ENCODE results near the gene ITPR1.

The ITPR1 gene

GRCh38 chr3:4782095-4782494, 288.9 kb downstream of the ITPR1 start:
- DNase-seq (ENCODE audit: low read depth) = no peak

GRCh38 chr3:4785551-4785950, 292.4 kb downstream of the ITPR1 start:
- DNase-seq (ENCODE audit: low read depth) = no peak

GRCh38 chr3:4786431-4786830, 293.3 kb downstream of the ITPR1 start:
- DNase-seq (ENCODE audit: low read depth) = no peak

- no peak for DNase-seq (ENCODE audit: low read depth)
Observed at GRCh38 chr3:4791358-4791757, 298.2 kb downstream of the ITPR1 start.

GRCh38 chr3:4793311-4793710, 300.2 kb downstream of the ITPR1 start:
- DNase-seq (ENCODE audit: low read depth) = no peak

- DNase-seq (ENCODE audit: low read depth) = no peak
Observed at GRCh38 chr3:4794331-4794730, 301.2 kb downstream of the ITPR1 start.

- no peak for DNase-seq (ENCODE audit: low read depth)
Observed at GRCh38 chr3:4794798-4795197, 301.6 kb downstream of the ITPR1 start.

GRCh38 chr3:4795905-4796304, 302.8 kb downstream of the ITPR1 start:
- DNase-seq (ENCODE audit: low read depth) = peak; percentile 54

- no peak for DNase-seq (ENCODE audit: low read depth)
Observed at GRCh38 chr3:4797201-4797705, 304.1 kb downstream of the ITPR1 start.

- DNase-seq (ENCODE audit: low read depth) = no peak
Observed at GRCh38 chr3:4799266-4800256, 306.4 kb downstream of the ITPR1 start.

GRCh38 chr3:4800595-4800994, 307.4 kb downstream of the ITPR1 start:
- no peak for DNase-seq (ENCODE audit: low read depth)

GRCh38 chr3:4801892-4802291, 308.7 kb downstream of the ITPR1 start:
- DNase-seq (ENCODE audit: low read depth) = no peak

- DNase-seq (ENCODE audit: low read depth) = no peak
Observed at GRCh38 chr3:4802903-4803302, 309.8 kb downstream of the ITPR1 start.

GRCh38 chr3:4804161-4805058, 311.3 kb downstream of the ITPR1 start:
- DNase-seq (ENCODE audit: low read depth) = no peak

- DNase-seq (ENCODE audit: low read depth) = no peak
Observed at GRCh38 chr3:4805662-4806061, 312.5 kb downstream of the ITPR1 start.

- DNase-seq (ENCODE audit: low read depth) = no peak
Observed at GRCh38 chr3:4806535-4807108, 313.5 kb downstream of the ITPR1 start.

- no peak for DNase-seq (ENCODE audit: low read depth)
Observed at GRCh38 chr3:4807381-4808280, 314.5 kb downstream of the ITPR1 start.

- DNase-seq (ENCODE audit: low read depth) = no peak
Observed at GRCh38 chr3:4808637-4809036, 315.5 kb downstream of the ITPR1 start.

GRCh38 chr3:4809922-4810321, 316.8 kb downstream of the ITPR1 start:
- no peak for DNase-seq (ENCODE audit: low read depth)

GRCh38 chr3:4812591-4812990, 319.4 kb downstream of the ITPR1 start:
- DNase-seq (ENCODE audit: low read depth) = no peak

GRCh38 chr3:4813909-4814304, 320.8 kb downstream of the ITPR1 start:
- DNase-seq (ENCODE audit: low read depth) = peak; percentile 66
